K562 (cell line): ENCODE results near the gene LRRFIP2. TPM values are rescaled to one million over a fixed set of nuclear protein-coding genes. Genes with fewer than 3 reads are reported as not detected.
A peak's percentile ranks its signal among the peaks of the same experiment; 100 is the strongest.

Experiments
- ATAC-seq: fragments of 200-7000 bp; cut with Tn5 transposase; 3 replicates; pipeline ENCODE4 v1.9.1; 2020; ENCODE audit warnings: moderate library complexity
- BruUV-seq: library from RNA; stranded (reverse); fragments of 400-500 nt; replicated peaks from 2 replicates; lab custom pipeline; 2021; lab: Mats Ljungman, UMichigan
- CTCF ChIA-PET: fragments of 300-600 bp; formaldehyde crosslinking; extraction: SDS; loops from one replicate; lab custom pipeline; 2021; ENCODE audit warnings: low intra/inter-chr PET ratio; lab: Yijun Ruan, JAX
- POLR2A ChIA-PET: fragments of 300-600, 350-650 bp; sonication (Branson Sonifier 250); formaldehyde crosslinking; extraction: SDS; loops from one replicate; lab custom pipeline; 2021; ENCODE audit warnings: antibody characterized with exemption, inconsistent platforms; lab: Yijun Ruan, JAX
- DNase-seq, 4 experiments: peaks; one replicate each; pipeline versions ENCODE4 v3.0.0 to v3.0.0-alpha.2; 2011 to 2018; ENCODE audit warnings: low spot score in 3 of 4, mixed read lengths in 3 of 4; ENCODE audit errors: extremely low read depth in 1 of 4
- FAIRE-seq: peaks from 2 replicates; lab custom pipeline; 2011; peaks lifted over from hg19 to GRCh38; lab: Jason Lieb, UNC
- H2AFZ ChIP-seq: 2 replicates; pipeline ENCODE4 v1.6.0; 2011; ENCODE audit warnings: low read depth, low read length, control low read depth, inconsistent platforms
- H3K27ac ChIP-seq: fragments of 200-600 bp; 3 replicates; pipeline ENCODE4 v1.8.0; 2011; ENCODE audit warnings: low read depth, mild to moderate bottlenecking, control low read depth, inconsistent platforms, low read length, moderate library complexity, mixed read lengths; ENCODE audit errors: extremely low read depth
- H3K27me3 ChIP-seq, 2 experiments: fragments of 300-600 bp in 1 of 2; 2 replicates in 1 of 2; 3 replicates in 1 of 2; pipeline versions ENCODE4 v1.6.0 to v1.8.0; 2011; ENCODE audit warnings: inconsistent platforms in 2 of 2, low read length in 2 of 2, mild to moderate bottlenecking in 1 of 2, mixed read lengths in 1 of 2, moderate library complexity in 1 of 2; ENCODE audit not compliant: control insufficient read depth in 2 of 2, insufficient read depth in 2 of 2
- H3K36me3 ChIP-seq: fragments of 300-600 bp; 3 replicates; pipeline ENCODE4 v1.8.0; 2011; ENCODE audit warnings: mild to moderate bottlenecking, low read length, inconsistent platforms; ENCODE audit not compliant: control insufficient read depth, insufficient read depth
- H3K4me1 ChIP-seq, 2 experiments: fragments of 200-600 bp in 1 of 2; replicated peaks in 1 of 2; 2 replicates in 1 of 2; 3 replicates in 1 of 2; pipeline versions ENCODE4 v1.5.1 to v1.8.0; 2011; ENCODE audit warnings: inconsistent platforms in 2 of 2, low read length in 2 of 2, mild to moderate bottlenecking in 1 of 2, mixed read lengths in 1 of 2, moderate library complexity in 1 of 2; ENCODE audit not compliant: control insufficient read depth in 2 of 2, insufficient read depth in 2 of 2
- H3K4me2 ChIP-seq: 2 replicates; pipeline ENCODE4 v1.6.1; 2011; ENCODE audit warnings: low read length, control low read depth, inconsistent platforms, mixed read lengths; ENCODE audit not compliant: insufficient read depth
- H3K4me3 ChIP-seq: fragments of 200-600 bp; sonication (generic), shearing (Covaris generic); 2 replicates; pipeline ENCODE4 v1.5.1; 2016; ENCODE audit warnings: control low read depth, inconsistent platforms
- H3K79me2 ChIP-seq: fragments of 200-600 bp; 3 replicates; pipeline ENCODE4 v1.8.0; 2011; ENCODE audit warnings: low read length, inconsistent platforms; ENCODE audit not compliant: control insufficient read depth, insufficient read depth
- H3K9ac ChIP-seq, 2 experiments: 2 replicates each; pipeline versions ENCODE4 v1.6.0 to v1.6.1; 2011; ENCODE audit warnings: low read depth in 2 of 2, low read length in 2 of 2, control low read depth in 1 of 2, inconsistent platforms in 1 of 2, mild to moderate bottlenecking in 1 of 2, mixed read lengths in 1 of 2; ENCODE audit not compliant: insufficient read depth in 1 of 2
- H3K9me1 ChIP-seq: one replicate; pipeline ENCODE4 v1.6.0; 2011; ENCODE audit warnings: inconsistent platforms, mild to moderate bottlenecking, low read length, moderate library complexity; ENCODE audit not compliant: control insufficient read depth, insufficient read depth
- H3K9me3 ChIP-seq: replicated peaks from 2 replicates; pipeline ENCODE4 v1.5.1; 2011; ENCODE audit warnings: low read depth, low read length, inconsistent platforms; ENCODE audit not compliant: control insufficient read depth, insufficient read depth
- H4K20me1 ChIP-seq: replicated peaks from 2 replicates; pipeline ENCODE4 v1.6.1; 2011; ENCODE audit warnings: low read length, inconsistent platforms, mixed read lengths; ENCODE audit not compliant: control insufficient read depth, insufficient read depth
- ZNF354B ChIP-seq: fragments of 250-450 bp; sonication (Bioruptor Pico); IDR thresholded peaks from 2 replicates; pipeline ENCODE4 v1.4.0; 2020
- ZNF76 ChIP-seq: fragments of 250-450 bp; sonication (Bioruptor Pico); IDR thresholded peaks from 2 replicates; pipeline ENCODE4 v1.4.0; 2020; ENCODE audit warnings: mild to moderate bottlenecking, moderate library complexity, borderline replicate concordance
- WGBS: fragments of 100-300 bp; shearing (Covaris generic); methylation state at CpG from one replicate; pipeline ENCODE4 v1.1.6; 2016; ENCODE audit warnings: low coverage, mixed read lengths; ENCODE audit not compliant: insufficient coverage; ENCODE audit errors: missing lambda C conversion rate; 5-methylcytosine and 5-hydroxymethylcytosine counted together
- in situ Hi-C: fragments of 300-500 bp; cut with MboI; formaldehyde crosslinking; loops from 4 replicates; pipeline ENCODE4 v1.15.0; 2018; ENCODE audit warnings: inconsistent platforms, mixed read lengths
- intact Hi-C: fragments of 100-400 bp; cut with micrococcal nuclease; formaldehyde crosslinking; loops from 2 replicates; pipeline ENCODE4 v1.14.2; 2022
- polyA plus RNA-seq, 8 experiments: library from polyadenylated mRNA; depleted of rRNA in 4 of 8; stranded (reverse) in 5 of 8; unstranded in 3 of 8; fragments of >200 nt; fragmentation: Nextera tagmentation in 2 of 8; fragmentation: Illumina TruSeq in 1 of 8; extraction: Ambion mirVana in 2 of 8; extraction: Trizol in 1 of 8; gene quantifications; 2 replicates each; pipeline versions ENCODE4 v1.2.1 to v1.2.3, GENCODE V29; 2011 to 2014; ENCODE audit warnings: inconsistent platforms in 1 of 8, missing spikeins in 1 of 8
- total RNA-seq, 7 experiments: library from RNA; depleted of rRNA in 6 of 7; stranded (reverse); fragments of >200 nt in 6 of 7; fragmentation: Illumina TruSeq in 2 of 7; extraction: Trizol in 2 of 7; gene quantifications; 2 replicates each; pipeline versions ENCODE4 v1.2.1 to v1.2.3, GENCODE V29; 2011 to 2021; ENCODE audit warnings: low replicate concordance in 1 of 7
- TF ChIP-seq, protein P1 (sequence below): fragments of 450-650 bp; IDR thresholded peaks from 2 replicates; pipeline ENCODE4 v1.6.1; 2017; ENCODE audit warnings: antibody characterized with exemption
- TF ChIP-seq, protein P2 (sequence below): fragments of 200-800 bp; sonication (Bioruptor generic); IDR thresholded peaks from 2 replicates; pipeline ENCODE4 v1.6.1; 2017; ENCODE audit warnings: missing genetic modification characterization, missing compliant biosample characterization

LRRFIP2 gene
- total and polyA plus RNA-seq, 9 of the 15 experiments (the other 6 are each of a cell fraction or from before 2014, with no cell fraction given): 9.9 to 53.9 (median 42.7) TPM

- H3K4me3 ChIP-seq: no peak overlapping the region
- no peak overlapping the region for H3K27ac ChIP-seq
- no peaks in the 10 kb centered on the region for H3K9me1 ChIP-seq
- in situ Hi-C loops: no loop called here
- POLR2A ChIA-PET: interaction anchor here (0.7 to 1.7 kb wide), 3 partner anchors 12 to 155 kb away, joined by 3 to 6 read pairs (median 3); no protein-coding TSS in a partner anchor
- H3K79me2 ChIP-seq: peaks cover 11% of the 10 kb centered on the region
- 63% methylated on average over 3 of the region's 3 CpGs for WGBS
- no peak for ATAC-seq
- H3K9ac ChIP-seq: no peak overlapping the region
- no peaks in the 10 kb centered on the region for H3K9me3 ChIP-seq
- peaks cover 3 to 12% of the 10 kb centered on the region in 2 experiments; a peak in 4 of 5 replicates for H3K4me1 ChIP-seq
- no peak for FAIRE-seq
- CTCF ChIA-PET: no interaction called here
- no peak for TF ChIP-seq ZNF354B (CRISPR knock-in tag)
- TF ChIP-seq, protein P1, sequence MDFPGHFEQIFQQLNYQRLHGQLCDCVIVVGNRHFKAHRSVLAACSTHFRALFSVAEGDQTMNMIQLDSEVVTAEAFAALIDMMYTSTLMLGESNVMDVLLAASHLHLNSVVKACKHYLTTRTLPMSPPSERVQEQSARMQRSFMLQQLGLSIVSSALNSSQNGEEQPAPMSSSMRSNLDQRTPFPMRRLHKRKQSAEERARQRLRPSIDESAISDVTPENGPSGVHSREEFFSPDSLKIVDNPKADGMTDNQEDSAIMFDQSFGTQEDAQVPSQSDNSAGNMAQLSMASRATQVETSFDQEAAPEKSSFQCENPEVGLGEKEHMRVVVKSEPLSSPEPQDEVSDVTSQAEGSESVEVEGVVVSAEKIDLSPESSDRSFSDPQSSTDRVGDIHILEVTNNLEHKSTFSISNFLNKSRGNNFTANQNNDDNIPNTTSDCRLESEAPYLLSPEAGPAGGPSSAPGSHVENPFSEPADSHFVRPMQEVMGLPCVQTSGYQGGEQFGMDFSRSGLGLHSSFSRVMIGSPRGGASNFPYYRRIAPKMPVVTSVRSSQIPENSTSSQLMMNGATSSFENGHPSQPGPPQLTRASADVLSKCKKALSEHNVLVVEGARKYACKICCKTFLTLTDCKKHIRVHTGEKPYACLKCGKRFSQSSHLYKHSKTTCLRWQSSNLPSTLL: no peak
- TF ChIP-seq ZNF76 (CRISPR knock-in tag): no peak
- TF ChIP-seq, protein P2, sequence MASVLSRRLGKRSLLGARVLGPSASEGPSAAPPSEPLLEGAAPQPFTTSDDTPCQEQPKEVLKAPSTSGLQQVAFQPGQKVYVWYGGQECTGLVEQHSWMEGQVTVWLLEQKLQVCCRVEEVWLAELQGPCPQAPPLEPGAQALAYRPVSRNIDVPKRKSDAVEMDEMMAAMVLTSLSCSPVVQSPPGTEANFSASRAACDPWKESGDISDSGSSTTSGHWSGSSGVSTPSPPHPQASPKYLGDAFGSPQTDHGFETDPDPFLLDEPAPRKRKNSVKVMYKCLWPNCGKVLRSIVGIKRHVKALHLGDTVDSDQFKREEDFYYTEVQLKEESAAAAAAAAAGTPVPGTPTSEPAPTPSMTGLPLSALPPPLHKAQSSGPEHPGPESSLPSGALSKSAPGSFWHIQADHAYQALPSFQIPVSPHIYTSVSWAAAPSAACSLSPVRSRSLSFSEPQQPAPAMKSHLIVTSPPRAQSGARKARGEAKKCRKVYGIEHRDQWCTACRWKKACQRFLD (CRISPR knock-in tag): 0 out of 2 replicates have a peak, but pooled peaks have one; percentile 22
- H3K4me2 ChIP-seq: no peak overlapping the region
- H3K36me3 ChIP-seq: 0 out of 3 replicates have a peak, but pooled peaks cover 4% of the 10 kb centered on the region
- no peak for DNase-seq
- no peak overlapping the region for H2AFZ ChIP-seq
- no peaks in the 10 kb centered on the region for H3K27me3 ChIP-seq
- intact Hi-C loops: no loop called here
- no peaks in the 10 kb centered on the region for H4K20me1 ChIP-seq
- BruUV-seq: no TSS peak
Observed at GRCh38 chr3:37183375-37183831, 9.0 kb upstream of the LRRFIP2 start.
